SK-N-SH (cell line): ENCODE data around the gene FRS3. TPM values are rescaled to one million over a fixed set of nuclear protein-coding genes. Genes with fewer than 3 reads are reported as not detected.

ENCODE experiments used
- CTCF ChIA-PET: fragments of 300-600, 350-600 bp; formaldehyde crosslinking; extraction: SDS; loops from one replicate; lab custom pipeline; 2021; lab: Yijun Ruan, JAX
- POLR2A ChIA-PET: fragments of 350-600 bp; sonication (Branson Sonifier 250); formaldehyde crosslinking; extraction: SDS; loops from one replicate; lab custom pipeline; 2020; ENCODE audit warnings: antibody characterized with exemption, inconsistent platforms; lab: Yijun Ruan, JAX
- DNase-seq: peaks from one replicate; pipeline ENCODE4 v3.0.0; 2012
- H2AFZ ChIP-seq: fragments of 200-600 bp; sonication (generic); 2 replicates; pipeline ENCODE4 v1.8.1; 2016; ENCODE audit warnings: antibody characterized with exemption, mild to moderate bottlenecking, low read depth
- H3F3A ChIP-seq: fragments of 200-600 bp; sonication (generic); replicated peaks from 2 replicates; pipeline ENCODE3; 2016; ENCODE audit warnings: antibody characterized with exemption, mild to moderate bottlenecking; ENCODE audit not compliant: insufficient read depth
- H3K27ac ChIP-seq, 2 experiments: fragments of 200-500 bp in 1 of 2; fragments of 200-600 bp in 1 of 2; sonication (Bioruptor generic) in 1 of 2; sonication (generic), shearing (Covaris generic) in 1 of 2; 2 replicates each; pipeline versions ENCODE4 v1.5.1 to v1.6.1; 2014 to 2016; ENCODE audit warnings: low read depth in 2 of 2, inconsistent platforms in 1 of 2, low read length in 1 of 2, mild to moderate bottlenecking in 1 of 2, mixed read lengths in 1 of 2
- H3K27me3 ChIP-seq: fragments of 200-600 bp; sonication (generic), shearing (Covaris generic); 2 replicates; pipeline ENCODE4 v1.6.1; 2016; ENCODE audit warnings: mixed run types; ENCODE audit not compliant: insufficient read depth
- H3K36me3 ChIP-seq, 2 experiments: fragments of 200-500 bp in 1 of 2; fragments of 200-600 bp in 1 of 2; sonication (Bioruptor generic) in 1 of 2; sonication (generic) in 1 of 2; replicated peaks in 1 of 2; 2 replicates each; pipeline versions ENCODE3 to v1.5.1; 2014 to 2016; ENCODE audit warnings: low read length in 1 of 2, mild to moderate bottlenecking in 1 of 2; ENCODE audit not compliant: insufficient read depth in 2 of 2, control insufficient read depth in 1 of 2
- H3K4me1 ChIP-seq, 2 experiments: fragments of 200-500 bp in 1 of 2; fragments of 200-600 bp in 1 of 2; sonication (Bioruptor generic) in 1 of 2; sonication (generic), shearing (Covaris generic) in 1 of 2; 2 replicates each; pipeline versions ENCODE4 v1.5.1 to v1.6.1; 2014 to 2016; ENCODE audit warnings: low read depth in 1 of 2, low read length in 1 of 2, mixed run types in 1 of 2; ENCODE audit not compliant: insufficient read depth in 2 of 2, control insufficient read depth in 1 of 2
- H3K4me2 ChIP-seq: fragments of 200-600 bp; sonication (generic), shearing (Covaris generic); 2 replicates; pipeline ENCODE4 v1.6.1; 2017; ENCODE audit warnings: mixed run types
- H3K4me3 ChIP-seq, 2 experiments: fragments of 200-500 bp in 1 of 2; fragments of 200-600 bp in 1 of 2; sonication (Bioruptor generic) in 1 of 2; sonication (generic), shearing (Covaris generic) in 1 of 2; 2 replicates each; pipeline versions ENCODE4 v1.5.1 to v1.8.1; 2014 to 2016; ENCODE audit warnings: low read depth in 2 of 2, inconsistent platforms in 1 of 2, low read length in 1 of 2, mild to moderate bottlenecking in 1 of 2, mixed read lengths in 1 of 2, moderate library complexity in 1 of 2
- H3K79me2 ChIP-seq: fragments of 200-600 bp; sonication (generic); 2 replicates; pipeline ENCODE4 v1.8.1; 2017; ENCODE audit warnings: mild to moderate bottlenecking; ENCODE audit not compliant: insufficient read depth
- H3K9ac ChIP-seq: fragments of 200-600 bp; sonication (generic); 2 replicates; pipeline ENCODE4 v1.6.1; 2017; ENCODE audit warnings: mixed run types
- H3K9me2 ChIP-seq: fragments of 200-600 bp; sonication (generic); 2 replicates; pipeline ENCODE4 v1.6.1; 2017; ENCODE audit warnings: mixed run types
- H3K9me3 ChIP-seq: fragments of 200-600 bp; sonication (generic); 2 replicates; pipeline ENCODE4 v1.6.1; 2017; ENCODE audit warnings: mixed run types, mild to moderate bottlenecking, moderate library complexity
- H4K20me1 ChIP-seq: fragments of 200-600 bp; sonication (generic); 2 replicates; pipeline ENCODE4 v1.6.1; 2017; ENCODE audit warnings: mild to moderate bottlenecking, mixed run types; ENCODE audit not compliant: insufficient read depth
- CHD2 ChIP-seq: fragments of 150-350 bp; IDR thresholded peaks from 2 replicates; pipeline ENCODE4 v1.6.1; 2018; ENCODE audit warnings: low read length; ENCODE audit not compliant: partially characterized antibody
- FOSL2 ChIP-seq: IDR thresholded peaks from 2 replicates; pipeline ENCODE4 v1.4.0; 2012; ENCODE audit warnings: low read depth, mild to moderate bottlenecking, moderate library complexity, borderline replicate concordance
- FOXJ3 ChIP-seq: sonication (generic); formaldehyde crosslinking; IDR thresholded peaks from 2 replicates; pipeline ENCODE4 v1.5.1; 2020; ENCODE audit warnings: mild to moderate bottlenecking, missing genetic modification reagents
- GABPA ChIP-seq: IDR thresholded peaks from 2 replicates; pipeline ENCODE4 v1.4.0; 2012; ENCODE audit warnings: low read depth, mild to moderate bottlenecking
- JUND ChIP-seq: IDR thresholded peaks from 2 replicates; pipeline ENCODE4 v1.4.0; 2012
- MAX ChIP-seq: IDR thresholded peaks from 2 replicates; pipeline ENCODE4 v1.4.0; 2012; ENCODE audit warnings: low read depth
- MEF2A ChIP-seq: IDR thresholded peaks from 2 replicates; pipeline ENCODE4 v1.4.0; 2012; ENCODE audit warnings: low read depth, borderline replicate concordance
- NFIC ChIP-seq: IDR thresholded peaks from 2 replicates; pipeline ENCODE4 v1.4.0; 2012; ENCODE audit warnings: borderline replicate concordance
- NRF1 ChIP-seq: IDR thresholded peaks from 2 replicates; pipeline ENCODE4 v1.6.1; 2012; ENCODE audit warnings: low read depth, mild to moderate bottlenecking, low read length
- POLR2AphosphoS5 ChIP-seq: IDR thresholded peaks from 2 replicates; pipeline ENCODE4 v1.6.1; 2012; ENCODE audit warnings: low read depth, low read length
- RAD21 ChIP-seq: IDR thresholded peaks from 2 replicates; pipeline ENCODE4 v1.6.1; 2012; ENCODE audit warnings: mild to moderate bottlenecking, low read length
- SMC3 ChIP-seq: IDR thresholded peaks from 2 replicates; pipeline ENCODE4 v1.6.1; 2012; ENCODE audit warnings: low read depth, low read length, improper control_type of control experiment
- TCF12 ChIP-seq: IDR thresholded peaks from 2 replicates; pipeline ENCODE4 v1.4.0; 2012
- YY1 ChIP-seq: IDR thresholded peaks from 2 replicates; pipeline ENCODE4 v1.4.0; 2012; ENCODE audit warnings: low read depth, mild to moderate bottlenecking
- WGBS: methylation state at CpG from one replicate; pipeline ENCODE4 v1.1.6; 2017; ENCODE audit warnings: low lambda C conversion rate; 5-methylcytosine and 5-hydroxymethylcytosine counted together
- polyA plus RNA-seq, 3 experiments: library from polyadenylated mRNA; depleted of rRNA; stranded (reverse); fragments of >200 nt; gene quantifications; 2 replicates each; pipeline ENCODE4 v1.2.3, GENCODE V29; 2012
- TF ChIP-seq, protein P1 (sequence below): IDR thresholded peaks from 2 replicates; pipeline ENCODE4; 2012
- TF ChIP-seq, protein P2 (sequence below): fragments of 150-350 bp; IDR thresholded peaks from 2 replicates; pipeline ENCODE4 v1.6.1; 2016; ENCODE audit warnings: mild to moderate bottlenecking, low read depth, low read length
- TF ChIP-seq, protein P3 (sequence below): IDR thresholded peaks from 2 replicates; pipeline ENCODE4 v1.4.0; 2012; ENCODE audit warnings: low read depth, borderline replicate concordance

FRS3 gene
- polyA plus RNA-seq, 1 of the 3 experiments (the other 2 are of a cell fraction), result 8.6 TPM

- H3K4me1 ChIP-seq, result peaks cover 8 to 9% of the 10 kb centered on the region in 2 experiments; a peak in 2 of 4 replicates
- H3K9me3 ChIP-seq, result no peaks in the 10 kb centered on the region
- no peaks in the 10 kb centered on the region for H4K20me1 ChIP-seq
- H3K79me2 ChIP-seq, result peaks cover 26% of the 10 kb centered on the region
- DNase-seq, result no peak
- no peak overlapping the region for H3K9ac ChIP-seq
- 92% methylated on average over 4 of the region's 4 CpGs for WGBS
- no peak overlapping the region for H3K4me3 ChIP-seq
- H3F3A ChIP-seq, result peaks cover 37% of the 10 kb centered on the region
- POLR2A ChIA-PET, result interaction anchor here (0.7 kb wide), 1 partner anchor 10 kb away, joined by 3 read pairs; no protein-coding TSS in a partner anchor
- no peak for TF ChIP-seq FOSL2
- TF ChIP-seq RAD21, result no peak
- TF ChIP-seq, protein P1, sequence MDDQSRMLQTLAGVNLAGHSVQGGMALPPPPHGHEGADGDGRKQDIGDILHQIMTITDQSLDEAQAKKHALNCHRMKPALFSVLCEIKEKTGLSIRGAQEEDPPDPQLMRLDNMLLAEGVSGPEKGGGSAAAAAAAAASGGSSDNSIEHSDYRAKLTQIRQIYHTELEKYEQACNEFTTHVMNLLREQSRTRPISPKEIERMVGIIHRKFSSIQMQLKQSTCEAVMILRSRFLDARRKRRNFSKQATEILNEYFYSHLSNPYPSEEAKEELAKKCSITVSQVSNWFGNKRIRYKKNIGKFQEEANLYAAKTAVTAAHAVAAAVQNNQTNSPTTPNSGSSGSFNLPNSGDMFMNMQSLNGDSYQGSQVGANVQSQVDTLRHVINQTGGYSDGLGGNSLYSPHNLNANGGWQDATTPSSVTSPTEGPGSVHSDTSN, result no peak
- no peak for TF ChIP-seq POLR2AphosphoS5
- no peak for TF ChIP-seq JUND
- CTCF ChIA-PET, result interaction anchor here (1.1 to 2.2 kb wide), 3 partner anchors 9 to 190 kb away, joined by 3 to 10 read pairs (median 3); no protein-coding TSS in a partner anchor
- no peaks in the 10 kb centered on the region for H3K27me3 ChIP-seq
- no peak overlapping the region for H3K4me2 ChIP-seq
- no peaks in the 10 kb centered on the region for H3K9me2 ChIP-seq
- 0 out of 4 replicates have a peak overlapping the region, but pooled peaks of 1 of the 2 experiments have one; percentile 1 for H3K27ac ChIP-seq
- H3K36me3 ChIP-seq, result peaks cover 31 to 66% of the 10 kb centered on the region in 2 experiments
- H2AFZ ChIP-seq, result no peak overlapping the region
These were observed 12.3 kb upstream of the FRS3 start for GRCh38 chr6:41791984-41792383.

- no peak for DNase-seq
- H3K9ac ChIP-seq, result no peak overlapping the region
- H4K20me1 ChIP-seq, result no peaks in the 10 kb centered on the region
- no peaks in the 10 kb centered on the region for H3K27me3 ChIP-seq
- TF ChIP-seq GABPA (no peak), MEF2A (no peak), NFIC (no peak), NRF1 (no peak), MAX (no peak), FOXJ3 (CRISPR knock-in tag) (no peak), CHD2 (no peak), TCF12 (no peak), YY1 (no peak), RAD21 (no peak), SMC3 (no peak), FOSL2 (no peak)
- TF ChIP-seq, protein P2, sequence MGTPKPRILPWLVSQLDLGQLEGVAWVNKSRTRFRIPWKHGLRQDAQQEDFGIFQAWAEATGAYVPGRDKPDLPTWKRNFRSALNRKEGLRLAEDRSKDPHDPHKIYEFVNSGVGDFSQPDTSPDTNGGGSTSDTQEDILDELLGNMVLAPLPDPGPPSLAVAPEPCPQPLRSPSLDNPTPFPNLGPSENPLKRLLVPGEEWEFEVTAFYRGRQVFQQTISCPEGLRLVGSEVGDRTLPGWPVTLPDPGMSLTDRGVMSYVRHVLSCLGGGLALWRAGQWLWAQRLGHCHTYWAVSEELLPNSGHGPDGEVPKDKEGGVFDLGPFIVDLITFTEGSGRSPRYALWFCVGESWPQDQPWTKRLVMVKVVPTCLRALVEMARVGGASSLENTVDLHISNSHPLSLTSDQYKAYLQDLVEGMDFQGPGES, result no peak
- TF ChIP-seq, protein P3, sequence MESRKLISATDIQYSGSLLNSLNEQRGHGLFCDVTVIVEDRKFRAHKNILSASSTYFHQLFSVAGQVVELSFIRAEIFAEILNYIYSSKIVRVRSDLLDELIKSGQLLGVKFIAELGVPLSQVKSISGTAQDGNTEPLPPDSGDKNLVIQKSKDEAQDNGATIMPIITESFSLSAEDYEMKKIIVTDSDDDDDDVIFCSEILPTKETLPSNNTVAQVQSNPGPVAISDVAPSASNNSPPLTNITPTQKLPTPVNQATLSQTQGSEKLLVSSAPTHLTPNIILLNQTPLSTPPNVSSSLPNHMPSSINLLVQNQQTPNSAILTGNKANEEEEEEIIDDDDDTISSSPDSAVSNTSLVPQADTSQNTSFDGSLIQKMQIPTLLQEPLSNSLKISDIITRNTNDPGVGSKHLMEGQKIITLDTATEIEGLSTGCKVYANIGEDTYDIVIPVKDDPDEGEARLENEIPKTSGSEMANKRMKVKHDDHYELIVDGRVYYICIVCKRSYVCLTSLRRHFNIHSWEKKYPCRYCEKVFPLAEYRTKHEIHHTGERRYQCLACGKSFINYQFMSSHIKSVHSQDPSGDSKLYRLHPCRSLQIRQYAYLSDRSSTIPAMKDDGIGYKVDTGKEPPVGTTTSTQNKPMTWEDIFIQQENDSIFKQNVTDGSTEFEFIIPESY, result no peak
- H3K4me3 ChIP-seq, result no peak overlapping the region
- H3K79me2 ChIP-seq, result peaks cover 26% of the 10 kb centered on the region
- H3K4me2 ChIP-seq, result no peak overlapping the region
- 45% methylated on average over 1 of the region's 1 CpG for WGBS
- H3K9me2 ChIP-seq, result no peaks in the 10 kb centered on the region
- H3F3A ChIP-seq, result peaks cover 39% of the 10 kb centered on the region
- 0 out of 4 replicates have a peak overlapping the region, but pooled peaks of 1 of the 2 experiments have one; percentile 1 for H3K27ac ChIP-seq
- POLR2A ChIA-PET, result interaction anchor here (0.7 to 1.2 kb wide), 2 partner anchors 10 to 58 kb away, joined by 3 read pairs; no protein-coding TSS in a partner anchor
- no peak overlapping the region for H2AFZ ChIP-seq
- H3K4me1 ChIP-seq, result peaks cover 8 to 9% of the 10 kb centered on the region in 2 experiments; a peak in 2 of 4 replicates
- H3K36me3 ChIP-seq, result peaks cover 31 to 63% of the 10 kb centered on the region in 2 experiments
- H3K9me3 ChIP-seq, result no peaks in the 10 kb centered on the region
- CTCF ChIA-PET, result interaction anchor here (0.9 to 2.2 kb wide), 6 partner anchors 10 to 255 kb away, joined by 3 to 10 read pairs (median 3); no protein-coding TSS in a partner anchor
These were observed 11.6 kb upstream of the FRS3 start for GRCh38 chr6:41791305-41791704.
